GM18873 (cell line): Measurements from ENCODE around the gene COL4A6.

ENCODE experiments used
- ATAC-seq: cut with Tn5 transposase; IDR thresholded peaks from one replicate; pipeline ENCODE4 v1.9.1; 2021; ENCODE audit warnings: mild to moderate bottlenecking, moderate library complexity, moderate number of reproducible peaks; ENCODE audit not compliant: unreplicated experiment, low FRiP score

Gene COL4A6

DNA sequence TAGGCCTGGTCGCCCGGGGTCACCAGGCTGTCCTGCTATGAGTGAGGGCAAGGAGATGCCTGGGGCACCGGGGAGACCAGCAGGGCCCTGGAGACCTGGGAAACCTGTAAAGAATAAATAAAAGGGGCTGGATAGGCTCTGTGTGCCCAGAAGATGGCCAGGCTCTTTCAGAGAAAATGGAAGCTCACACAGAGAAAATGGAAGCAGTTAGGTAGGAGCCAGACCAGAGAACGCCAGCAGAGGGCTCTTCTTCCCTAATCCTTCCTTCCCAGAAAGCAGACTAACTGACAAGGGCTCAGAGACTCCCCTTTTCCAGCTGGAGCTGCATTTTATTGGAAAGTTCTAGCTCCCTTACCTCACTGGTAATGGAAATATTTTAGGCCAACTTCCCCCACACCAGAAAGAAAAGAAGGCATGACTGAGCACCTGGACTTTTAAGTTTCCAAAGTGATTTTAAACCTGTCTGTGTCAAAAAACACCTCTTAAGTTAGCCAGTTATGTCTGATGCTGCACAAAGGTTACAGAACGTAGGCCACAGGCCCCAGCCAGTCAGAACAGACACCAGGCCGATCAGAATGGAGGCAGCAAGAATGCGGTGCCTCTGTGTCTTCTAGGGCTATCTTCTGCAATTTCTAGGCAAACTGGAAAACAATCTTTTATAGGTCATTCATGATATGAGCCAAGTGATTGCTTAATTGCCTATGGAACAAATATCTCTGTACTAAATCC is 272.7 kb downstream of the COL4A6 start:
- no peak for ATAC-seq

- ATAC-seq = no peak
Observed at GRCh38 chrX:108163333-108164082, 274.7 kb downstream of the COL4A6 start.

- no peak for ATAC-seq
Observed at GRCh38 chrX:108162265-108162664, 276.0 kb downstream of the COL4A6 start.

DNA sequence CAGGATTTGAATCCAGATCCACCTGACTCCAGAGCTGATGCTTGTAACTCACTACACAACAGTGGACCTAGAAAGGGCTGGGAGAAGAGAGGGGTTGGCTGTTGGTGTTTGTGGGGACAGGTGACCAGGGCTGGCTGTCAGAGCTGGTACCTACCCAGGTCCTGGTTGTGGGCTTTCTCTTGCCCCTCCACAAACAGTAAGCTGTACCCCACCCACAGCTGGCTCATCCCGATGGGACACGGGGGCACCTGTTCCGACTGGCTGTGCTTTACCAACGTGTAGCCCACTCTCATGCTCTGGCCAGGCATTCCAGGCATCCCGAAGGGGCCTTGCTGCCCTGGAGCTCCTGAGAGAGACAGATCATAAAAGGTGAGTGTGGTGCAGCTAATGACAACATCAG is 277.9 kb downstream of the COL4A6 start:
- ATAC-seq = no peak

DNA sequence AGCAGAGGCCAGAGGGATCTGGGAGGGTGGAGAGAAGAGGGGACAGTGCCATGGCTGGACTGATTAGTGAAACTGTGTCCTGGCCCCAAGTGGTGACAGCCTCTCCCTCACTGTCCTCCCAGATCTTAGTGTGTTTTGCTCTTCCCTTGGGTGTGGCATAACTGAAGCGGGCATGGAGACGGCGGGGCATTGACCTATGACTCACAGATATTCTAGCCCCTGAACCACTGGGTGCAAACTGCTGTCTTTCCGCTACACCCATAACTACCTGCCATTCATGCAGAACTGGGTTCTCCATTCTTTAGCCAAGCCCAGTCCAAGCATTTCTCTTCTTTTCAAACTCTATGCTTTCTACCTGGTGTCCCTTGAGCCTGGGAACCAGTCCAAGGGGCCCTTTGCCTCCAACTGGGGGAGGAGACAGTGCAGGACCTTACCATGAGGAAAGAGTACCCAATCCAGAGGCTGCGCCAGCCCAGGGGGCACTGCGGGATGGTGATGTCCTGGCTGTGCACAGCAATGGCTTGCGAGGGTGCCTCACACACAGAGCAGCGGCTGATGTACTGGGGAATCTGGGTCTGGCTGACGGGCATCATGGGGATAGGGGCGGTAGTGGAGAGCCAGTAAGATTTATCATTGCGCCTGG is 279.1 kb downstream of the COL4A6 start:
- no peak for ATAC-seq

DNA sequence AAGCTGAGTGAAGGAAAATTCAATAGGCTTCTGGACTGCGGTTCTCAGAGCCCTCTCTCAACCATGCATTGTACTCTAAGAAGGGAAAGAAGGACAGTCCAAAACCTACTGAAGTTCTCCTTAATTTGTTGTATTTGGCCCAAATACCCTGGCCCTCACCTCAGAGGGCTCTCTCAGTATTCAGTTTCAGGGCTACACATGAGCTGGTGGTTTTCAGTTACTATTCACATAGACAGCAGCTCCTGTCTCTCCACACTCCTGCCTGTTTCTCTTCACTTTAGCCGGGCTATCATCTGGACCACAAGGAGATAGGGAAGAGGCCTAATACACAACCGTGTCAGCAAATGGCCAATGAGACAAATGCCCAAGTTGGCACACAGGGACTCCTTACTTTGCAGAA is 280.6 kb downstream of the COL4A6 start:
- no peak for ATAC-seq

GRCh38 chrX:108156934-108157466 is 281.2 kb downstream of the COL4A6 start:
- ATAC-seq = no peak

DNA sequence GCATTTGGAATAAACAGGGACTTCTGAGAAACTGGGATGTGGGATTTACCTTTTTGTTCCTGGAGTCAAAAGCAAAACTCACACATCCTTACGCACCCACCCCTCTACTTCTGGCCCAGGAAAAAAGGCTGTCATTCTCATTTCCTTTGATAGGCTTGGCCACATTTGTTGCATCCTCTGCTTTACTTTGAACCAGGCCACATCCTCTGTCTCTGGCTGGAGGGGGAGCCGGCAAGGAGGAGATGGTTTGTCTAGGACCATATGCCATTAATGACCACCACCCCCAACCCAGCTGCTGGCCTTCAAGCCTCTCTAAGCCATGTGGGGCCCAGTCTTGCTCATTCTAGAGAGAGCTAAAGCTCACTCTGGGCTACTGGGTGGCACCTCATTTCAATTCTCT is 282.1 kb downstream of the COL4A6 start:
- no peak for ATAC-seq

- peak; percentile 96 for ATAC-seq
Observed at GRCh38 chrX:108148524-108148923, 289.7 kb downstream of the COL4A6 start.

DNA sequence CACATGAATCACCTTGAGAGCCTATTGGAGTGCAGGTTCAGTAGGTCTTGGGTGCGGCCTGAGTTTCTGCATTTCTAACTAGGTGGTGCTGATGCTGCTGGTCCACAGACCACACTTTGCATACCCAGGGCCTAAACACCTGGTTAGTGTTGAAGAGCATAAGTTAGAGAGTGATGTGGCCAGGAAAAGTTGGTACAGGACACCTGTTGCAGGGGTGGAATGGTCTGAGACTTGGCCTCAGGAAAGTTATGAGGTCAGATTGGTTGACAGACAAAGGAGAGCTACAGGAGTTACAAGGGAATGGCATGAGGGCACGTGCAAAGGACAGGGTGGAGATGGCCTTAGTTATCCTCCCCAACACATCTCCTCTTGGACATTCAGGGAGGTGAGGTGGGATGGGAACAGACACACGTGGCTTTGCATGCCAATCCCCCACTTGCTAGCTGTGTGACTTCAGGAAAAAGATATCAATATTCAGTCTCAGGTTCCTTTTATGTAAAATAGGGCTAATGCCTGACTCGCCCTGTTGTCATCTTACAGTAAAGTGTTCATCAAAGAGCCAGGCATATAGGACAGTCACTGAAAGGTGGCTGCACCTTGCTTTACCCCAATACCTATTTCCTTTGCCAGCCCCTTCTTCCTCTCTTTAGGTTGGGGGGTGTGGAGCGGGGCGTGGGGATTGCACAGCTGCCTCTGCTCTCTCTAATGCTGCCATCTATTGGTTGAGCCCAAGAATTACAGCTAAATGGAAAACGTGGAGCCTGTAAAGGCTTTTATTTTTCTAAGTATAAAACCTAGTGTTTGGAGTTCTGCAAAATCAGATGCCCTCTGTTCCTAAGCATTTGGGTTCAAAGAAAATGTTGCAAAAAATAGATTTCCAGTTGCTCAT is 299.2 kb downstream of the COL4A6 start:
- ATAC-seq = no peak

DNA sequence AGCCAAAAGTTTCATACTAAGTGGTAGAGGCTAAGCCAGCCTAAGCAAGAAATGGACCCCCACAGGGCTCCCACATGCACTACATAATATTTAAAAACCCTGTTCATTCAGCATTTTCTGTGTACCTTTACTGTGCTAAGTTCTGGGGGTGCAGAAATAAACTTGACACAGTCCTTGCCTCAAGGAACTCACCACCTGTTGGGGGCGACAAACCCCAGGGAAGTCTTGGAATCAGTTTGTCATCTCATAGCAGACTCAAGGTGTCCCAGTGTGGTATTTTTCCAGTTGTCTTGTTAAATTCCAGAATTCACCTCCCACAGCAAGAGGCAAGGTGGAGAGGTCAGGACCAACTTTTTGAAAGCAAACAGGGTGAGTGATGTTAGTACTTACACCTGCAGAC is 303.5 kb downstream of the COL4A6 start:
- no peak for ATAC-seq

- ATAC-seq = no peak
Observed at GRCh38 chrX:108132876-108133275, 305.3 kb downstream of the COL4A6 start.

- ATAC-seq = no peak
Observed at GRCh38 chrX:108132034-108132433, 306.2 kb downstream of the COL4A6 start.

DNA sequence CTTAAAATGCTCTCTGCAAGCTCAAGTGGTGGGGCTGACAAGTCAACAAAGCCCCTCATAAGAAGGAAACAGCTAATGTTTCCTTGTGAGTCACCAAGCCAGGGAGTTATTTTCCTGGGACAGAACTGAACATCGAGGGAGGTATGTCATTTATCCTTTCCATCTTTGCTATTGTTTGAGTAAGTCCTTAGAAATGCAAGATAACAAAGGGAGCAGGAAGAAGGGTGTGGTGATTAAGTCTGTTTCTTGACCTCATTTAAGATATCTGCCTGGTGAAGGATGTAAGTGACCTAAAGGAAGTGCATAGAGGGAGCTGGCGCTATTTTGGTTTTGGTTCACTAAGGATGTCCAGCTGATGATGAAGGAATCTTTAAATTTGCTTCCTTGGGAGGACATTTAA is 306.8 kb downstream of the COL4A6 start:
- no peak for ATAC-seq

GRCh38 chrX:108130889-108131288 is 307.3 kb downstream of the COL4A6 start:
- no peak for ATAC-seq

DNA sequence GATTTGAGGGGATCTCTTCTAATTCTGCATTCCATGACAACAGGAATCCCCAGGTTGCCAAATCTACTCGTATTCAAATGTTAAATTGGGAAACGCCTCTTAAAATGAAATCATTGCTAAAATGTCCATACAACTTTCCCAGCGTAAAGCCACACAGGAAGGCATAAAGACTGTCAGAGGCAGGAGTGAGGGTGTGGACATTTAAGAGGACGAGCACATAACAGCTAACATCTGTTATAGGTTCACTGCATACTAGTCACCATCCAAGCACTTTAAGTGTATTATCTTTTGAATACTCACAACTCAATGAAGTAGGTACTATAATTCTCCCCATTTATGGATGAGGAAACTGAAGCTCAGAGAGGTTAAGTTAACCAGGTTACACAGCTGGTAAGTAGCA is 311.1 kb downstream of the COL4A6 start:
- ATAC-seq = no peak

DNA sequence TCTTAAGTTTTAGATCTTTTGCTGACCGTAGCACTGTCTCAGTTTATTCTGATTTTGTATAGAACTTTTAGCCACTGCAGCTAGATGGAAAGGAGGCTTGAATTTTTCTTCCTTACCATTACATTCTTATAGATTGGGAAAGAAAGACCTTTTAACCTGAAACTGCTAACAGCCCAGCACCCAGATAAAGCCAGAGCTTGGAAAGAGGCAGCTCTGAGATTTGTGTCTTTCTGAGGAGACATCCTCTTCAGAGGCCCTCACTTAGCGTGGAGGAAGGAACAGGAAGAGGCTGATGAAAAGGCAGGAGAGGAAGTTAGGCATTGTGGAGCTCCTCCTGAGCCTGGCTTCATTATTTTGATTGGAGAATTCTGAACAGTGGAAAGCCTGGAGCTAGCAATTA is 311.6 kb downstream of the COL4A6 start:
- ATAC-seq = no peak

DNA sequence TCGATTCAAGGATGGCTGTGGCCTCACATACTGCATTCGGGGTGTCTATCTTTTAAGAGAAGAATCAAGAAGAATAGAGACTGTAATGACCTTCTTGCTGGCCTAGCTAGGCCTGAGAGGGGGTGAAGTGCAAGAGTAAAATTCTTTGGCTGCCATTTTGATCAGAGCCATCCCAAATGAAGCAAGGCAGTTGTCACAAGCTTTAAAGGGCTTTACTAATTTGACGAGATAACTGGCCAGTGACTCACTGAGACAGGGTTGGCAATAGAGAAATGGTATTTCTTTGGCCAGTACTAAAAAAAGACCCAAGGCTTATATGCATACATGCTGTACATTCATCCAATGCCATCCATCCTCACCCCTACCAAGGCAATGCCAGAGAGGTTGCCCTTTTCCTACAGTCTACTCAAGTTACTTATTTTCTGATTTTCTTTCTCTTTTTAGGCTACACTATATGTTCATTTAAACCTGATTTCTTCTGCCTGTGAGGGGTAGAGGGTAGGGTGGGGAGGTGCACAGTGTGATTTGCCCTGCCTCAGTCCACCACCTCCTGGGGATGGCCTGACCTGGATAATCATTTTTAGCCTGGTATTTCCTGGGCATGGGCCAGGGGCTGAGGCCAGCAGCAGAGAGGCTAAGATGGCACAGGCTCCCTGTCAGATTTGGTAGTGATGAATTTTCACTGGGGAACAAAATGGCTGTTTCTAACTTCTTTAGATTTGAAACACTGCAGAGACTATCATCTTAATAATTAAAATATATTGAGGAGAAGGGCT is 314.4 kb downstream of the COL4A6 start:
- no peak for ATAC-seq

DNA sequence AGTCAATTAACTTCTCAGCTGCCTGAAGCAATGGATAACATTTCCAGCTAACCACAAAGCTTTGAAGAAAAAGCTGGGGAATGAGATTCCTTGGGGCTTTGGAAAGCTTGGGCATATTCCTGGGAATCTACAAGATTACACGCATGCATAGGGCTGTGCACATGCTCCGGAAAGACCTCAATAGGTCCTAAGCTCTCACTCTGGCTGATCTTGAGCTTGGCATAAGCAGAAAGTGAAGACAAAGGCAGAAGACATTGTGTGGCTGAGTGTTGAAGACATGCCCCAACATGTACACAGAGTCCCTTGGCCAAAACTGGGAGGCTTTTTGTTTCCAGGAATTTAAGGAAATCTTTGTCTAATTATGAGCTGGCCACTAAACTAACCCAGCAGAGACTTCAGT is 315.5 kb downstream of the COL4A6 start:
- ATAC-seq = no peak

DNA sequence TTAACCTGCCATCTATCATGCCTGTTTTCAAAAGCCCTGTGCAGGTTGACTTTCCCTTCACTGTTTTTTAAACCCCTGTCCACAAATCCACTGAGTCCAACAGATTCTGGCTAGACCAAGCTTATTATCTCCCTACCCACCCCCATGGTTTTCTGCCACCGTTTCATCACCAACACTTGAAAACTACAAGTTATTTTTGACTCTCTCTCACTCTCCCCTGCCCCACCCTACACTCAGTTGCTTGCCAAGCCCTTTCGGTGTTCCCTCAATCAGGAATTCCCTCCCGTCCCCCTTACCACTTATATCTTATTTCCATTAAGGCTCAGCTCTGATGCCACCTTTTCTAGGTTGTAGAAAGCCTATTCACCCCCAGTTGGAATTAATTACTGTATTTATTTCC is 316.9 kb downstream of the COL4A6 start:
- ATAC-seq = no peak
